ENCODE data around the gene SNRNP25. TPM values are rescaled to one million over a fixed set of nuclear protein-coding genes. Genes with fewer than 3 reads are reported as not detected.

SNRNP25 gene
- total and polyA plus RNA-seq, 9 of the 15 experiments (the other 6 are each of a cell fraction or from before 2014, with no cell fraction given): 59.0 to 176 (median 108) TPM

- TF ChIP-seq, protein P1, sequence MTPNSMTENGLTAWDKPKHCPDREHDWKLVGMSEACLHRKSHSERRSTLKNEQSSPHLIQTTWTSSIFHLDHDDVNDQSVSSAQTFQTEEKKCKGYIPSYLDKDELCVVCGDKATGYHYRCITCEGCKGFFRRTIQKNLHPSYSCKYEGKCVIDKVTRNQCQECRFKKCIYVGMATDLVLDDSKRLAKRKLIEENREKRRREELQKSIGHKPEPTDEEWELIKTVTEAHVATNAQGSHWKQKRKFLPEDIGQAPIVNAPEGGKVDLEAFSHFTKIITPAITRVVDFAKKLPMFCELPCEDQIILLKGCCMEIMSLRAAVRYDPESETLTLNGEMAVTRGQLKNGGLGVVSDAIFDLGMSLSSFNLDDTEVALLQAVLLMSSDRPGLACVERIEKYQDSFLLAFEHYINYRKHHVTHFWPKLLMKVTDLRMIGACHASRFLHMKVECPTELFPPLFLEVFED (CRISPR knock-in tag; conservative IDR thresholded peaks at IDR 0.05): no peak
- 0 out of 2 replicates have a peak, but pooled peaks have one; percentile 28 for TF ChIP-seq E2F5 (CRISPR knock-in tag; IDR thresholded peaks at IDR 0.05)
- 0 out of 2 replicates have a peak, but pooled peaks have one; percentile 34 for TF ChIP-seq ZNF764 (CRISPR knock-in tag; IDR thresholded peaks at IDR 0.05; ENCODE audit: low read depth)
- TF ChIP-seq ASH1L (IDR thresholded peaks at IDR 0.05; ENCODE audit: borderline replicate concordance, low read depth, partially characterized antibody): peak; percentile 89
- peak; percentile 83; the same call in 1 of the 2 replicates for TF ChIP-seq E2F4 (CRISPR knock-in tag; IDR thresholded peaks at IDR 0.05; ENCODE audit: low read depth)
- TF ChIP-seq HDAC8 (tag; IDR thresholded peaks at IDR 0.05): 0 out of 2 replicates have a peak, but pooled peaks have one; percentile 36
- 0 out of 2 replicates have a peak, but pooled peaks have one; percentile 10 for TF ChIP-seq ZNF76 (CRISPR knock-in tag; IDR thresholded peaks at IDR 0.05; ENCODE audit: borderline replicate concordance)
- TF ChIP-seq RBBP5 (IDR thresholded peaks at IDR 0.05; ENCODE audit: borderline replicate concordance, insufficient read depth, low read length, poor library complexity, severe bottlenecking): peak; percentile 87
- no peak for TF ChIP-seq KLF10 (CRISPR knock-in tag; IDR thresholded peaks at IDR 0.05)
- no peak for TF ChIP-seq HMG20B (CRISPR knock-in tag; IDR thresholded peaks at IDR 0.05)
- 0 out of 2 replicates have a peak, but pooled peaks have one; percentile 4 for TF ChIP-seq ETV1 (tag; conservative IDR thresholded peaks at IDR 0.05; ENCODE audit: low read depth)
- peak; percentile 19 for TF ChIP-seq PCBP1 (IDR thresholded peaks at IDR 0.05; ENCODE audit: low read depth, low read length, poor library complexity, severe bottlenecking)
- peak; percentile 92 to 93 for TF ChIP-seq NRF1 (conservative IDR thresholded peaks at IDR 0.05 in 1 of 2, IDR thresholded peaks at IDR 0.05 in 1 of 2)
- TF ChIP-seq C11orf30 (IDR thresholded peaks at IDR 0.05; ENCODE audit: low read depth): 0 out of 2 replicates have a peak, but pooled peaks have one; percentile 16
- TF ChIP-seq JUNB (CRISPR knock-in tag; conservative IDR thresholded peaks at IDR 0.05): no peak
- no peak for TF ChIP-seq ATF1 (CRISPR knock-in tag; IDR thresholded peaks at IDR 0.05)
- TF ChIP-seq ATF1 (tag; IDR thresholded peaks at IDR 0.05): peak; percentile 72
- TF ChIP-seq MTF1 (CRISPR knock-in tag; IDR thresholded peaks at IDR 0.05; ENCODE audit: borderline replicate concordance): no peak
- peak; percentile 8; the same call in 1 of the 2 replicates for TF ChIP-seq CBFB (CRISPR knock-in tag; IDR thresholded peaks at IDR 0.05)
- no peak for TF ChIP-seq ZNF586 (CRISPR knock-in tag; conservative IDR thresholded peaks at IDR 0.05)
- TF ChIP-seq ZZZ3 (IDR thresholded peaks at IDR 0.05): no peak
Observed at GRCh38 chr16:53346-54236, at the start of gene SNRNP25, which contains the start of gene POLR3K (continued).
